ENCODE data around the gene MMS19.

The MMS19 gene

GRCh38 chr10:97522937-97523336 lies 24.7 kb upstream of the MMS19 start:
- no peak for DNase-seq

DNA sequence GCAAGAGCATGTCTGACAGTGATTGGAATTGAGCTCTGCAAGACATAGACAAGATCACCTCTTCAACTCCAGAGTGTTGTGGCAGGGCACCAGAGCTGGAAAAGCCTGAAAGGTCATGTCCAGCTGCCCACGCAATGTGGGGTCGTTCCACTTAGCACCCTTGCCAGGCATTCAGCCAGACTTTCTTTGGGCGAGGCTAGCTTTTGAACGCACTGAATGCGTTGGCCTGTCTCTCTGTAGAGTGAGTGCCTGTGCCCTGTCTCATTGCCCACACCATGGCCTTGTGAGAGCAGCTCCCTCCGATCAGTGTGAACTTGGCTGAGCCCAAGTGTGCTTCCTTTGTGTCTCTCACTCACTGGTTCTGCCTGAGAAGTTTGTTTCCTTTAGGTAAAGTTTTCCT lies 23.8 kb upstream of the MMS19 start:
- DNase-seq, result no peak

- no peak for DNase-seq
Measured at GRCh38 chr10:97520978-97521761, 22.9 kb upstream of the MMS19 start.

DNA sequence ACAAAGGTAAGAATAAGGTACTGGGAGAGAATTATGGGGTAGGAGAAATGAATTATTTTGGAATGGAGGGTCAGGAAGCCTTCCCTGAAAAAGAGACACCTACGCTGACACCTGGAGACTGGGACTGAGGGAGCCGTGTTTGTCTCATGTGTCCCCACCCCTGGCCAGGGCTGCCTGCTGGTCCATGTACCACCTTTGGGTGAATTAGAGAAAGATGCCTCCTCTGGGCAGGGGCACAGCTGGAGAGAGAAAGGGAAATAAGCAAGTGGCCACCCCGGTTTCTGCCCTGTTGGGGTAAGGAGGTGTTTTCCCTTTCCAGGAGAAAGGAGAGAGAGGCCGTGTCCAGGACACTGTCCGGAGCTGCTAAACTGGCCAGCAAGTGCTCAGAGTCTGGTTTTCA lies 22.3 kb upstream of the MMS19 start:
- DNase-seq, result no peak

DNA sequence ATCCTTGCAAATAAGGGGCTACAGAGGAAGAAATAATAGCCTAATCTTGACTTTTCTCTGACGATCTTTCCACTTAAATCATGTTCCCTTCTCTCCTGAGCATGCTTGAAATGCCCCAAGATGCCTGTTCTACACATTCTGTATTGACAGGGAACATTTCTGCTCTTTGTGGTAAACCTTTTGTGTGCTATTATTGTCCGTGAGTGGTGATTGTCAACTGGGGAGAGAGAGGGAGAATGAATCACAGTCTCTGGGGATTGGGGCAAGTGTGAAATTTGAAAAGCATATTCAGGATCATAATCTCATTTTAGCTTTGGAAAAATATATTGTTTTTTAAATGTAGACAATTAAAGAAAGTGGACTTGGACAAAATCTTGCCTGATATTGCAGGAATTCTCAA lies 21.1 kb upstream of the MMS19 start:
- no peak for DNase-seq

GRCh38 chr10:97518301-97519043 lies 20.2 kb upstream of the MMS19 start:
- DNase-seq, result no peak

DNA sequence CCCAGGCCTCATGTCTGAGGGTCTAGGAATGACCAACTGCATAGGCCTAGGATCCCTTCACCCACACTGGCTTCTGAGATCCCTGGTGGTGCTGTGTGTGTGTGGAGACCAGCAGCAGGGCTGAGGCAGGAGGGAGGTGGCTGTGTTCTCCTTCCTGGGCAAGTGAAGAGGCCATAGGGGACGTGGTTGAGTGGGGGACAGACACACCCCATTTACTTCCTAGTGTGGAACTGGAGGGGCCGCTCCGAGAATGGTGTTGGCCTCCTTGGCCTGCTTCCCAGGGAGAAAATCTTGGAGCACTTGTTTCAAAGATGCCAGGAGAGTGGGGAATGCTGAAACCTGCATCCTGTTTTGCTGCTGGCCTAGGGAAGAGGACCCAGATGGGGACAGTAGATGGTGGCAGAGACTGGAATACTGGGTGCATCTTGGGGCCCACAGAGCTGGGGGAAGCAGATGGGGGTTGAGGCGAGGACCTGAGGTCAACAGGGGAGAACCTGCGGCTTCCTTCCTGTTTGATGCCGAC lies 19.6 kb upstream of the MMS19 start:
- DNase-seq, result no peak

GRCh38 chr10:97517096-97517750 lies 19.0 kb upstream of the MMS19 start:
- DNase-seq, result no peak

DNA sequence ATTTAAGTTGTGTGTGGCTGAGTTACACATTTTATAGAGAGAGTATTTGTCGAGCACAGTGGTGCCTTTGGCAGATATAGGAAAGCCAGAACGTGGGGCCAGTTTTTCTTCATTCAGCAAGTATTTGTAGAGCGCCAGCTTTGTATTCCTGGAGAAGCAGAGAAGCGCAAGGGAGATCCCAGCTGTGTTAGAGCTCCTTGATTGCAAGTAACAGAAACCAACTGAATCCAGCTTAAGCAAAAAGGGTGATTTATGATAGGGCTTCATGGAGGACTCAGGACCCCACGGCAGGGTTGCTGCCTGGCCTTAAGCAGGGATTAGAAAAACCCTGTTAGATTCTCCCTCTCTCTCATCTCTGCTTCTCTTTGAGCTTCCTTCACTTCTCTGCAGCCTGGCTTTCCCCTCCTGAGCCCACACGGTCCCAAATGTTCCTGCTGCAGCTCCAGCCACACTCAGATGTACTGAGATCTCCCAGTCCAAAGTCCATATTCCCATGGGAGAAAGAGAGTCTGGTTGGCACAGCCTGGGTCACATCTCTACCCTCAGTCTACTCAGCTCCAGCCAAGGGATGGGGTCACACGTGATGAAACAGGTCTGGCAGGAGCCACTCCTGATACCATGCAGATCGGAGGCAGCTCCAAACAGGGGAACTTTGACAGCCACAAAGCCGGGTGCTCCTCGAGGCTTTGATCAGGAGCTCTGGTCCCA lies 17.2 kb upstream of the MMS19 start:
- no peak for DNase-seq

GRCh38 chr10:97514344-97514743 lies 16.1 kb upstream of the MMS19 start:
- no peak for DNase-seq

GRCh38 chr10:97512993-97513392 lies 14.8 kb upstream of the MMS19 start:
- no peak for DNase-seq

DNA sequence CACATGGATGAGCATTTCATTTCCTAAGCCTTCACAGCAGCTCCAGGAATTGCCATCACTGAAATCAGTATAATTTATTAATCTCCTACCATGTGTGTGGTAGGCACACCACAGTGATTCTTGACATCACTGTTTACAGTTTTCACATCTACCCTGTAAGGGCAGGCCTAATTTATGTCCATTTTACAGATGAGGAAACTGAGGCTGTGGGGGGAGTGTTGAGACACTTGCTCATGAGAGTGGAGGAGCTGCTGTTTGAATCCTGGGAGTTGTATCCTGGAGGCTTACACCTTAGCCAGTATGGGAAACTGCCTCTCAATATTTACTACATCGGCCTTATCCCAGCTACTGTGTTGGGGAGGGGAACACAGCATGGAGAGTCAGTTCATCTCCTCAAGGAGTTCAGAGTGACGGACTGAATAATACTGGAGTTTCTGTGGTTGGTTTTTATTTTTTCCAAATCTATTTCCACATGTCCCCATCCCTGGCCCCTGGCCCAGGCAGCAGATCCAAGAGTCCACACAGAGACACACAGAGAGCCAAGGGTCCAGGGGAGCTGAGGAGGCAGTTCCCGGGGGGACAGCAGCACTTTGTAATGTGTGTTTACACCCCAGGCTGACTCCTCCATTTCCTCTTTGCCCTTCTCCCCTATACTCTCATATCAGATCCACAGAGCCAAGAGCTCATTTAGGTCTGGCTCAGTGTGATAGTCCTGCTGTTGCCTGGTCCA lies 13.7 kb upstream of the MMS19 start:
- no peak for DNase-seq

GRCh38 chr10:97510686-97511085 lies 12.5 kb upstream of the MMS19 start:
- no peak for DNase-seq

DNA sequence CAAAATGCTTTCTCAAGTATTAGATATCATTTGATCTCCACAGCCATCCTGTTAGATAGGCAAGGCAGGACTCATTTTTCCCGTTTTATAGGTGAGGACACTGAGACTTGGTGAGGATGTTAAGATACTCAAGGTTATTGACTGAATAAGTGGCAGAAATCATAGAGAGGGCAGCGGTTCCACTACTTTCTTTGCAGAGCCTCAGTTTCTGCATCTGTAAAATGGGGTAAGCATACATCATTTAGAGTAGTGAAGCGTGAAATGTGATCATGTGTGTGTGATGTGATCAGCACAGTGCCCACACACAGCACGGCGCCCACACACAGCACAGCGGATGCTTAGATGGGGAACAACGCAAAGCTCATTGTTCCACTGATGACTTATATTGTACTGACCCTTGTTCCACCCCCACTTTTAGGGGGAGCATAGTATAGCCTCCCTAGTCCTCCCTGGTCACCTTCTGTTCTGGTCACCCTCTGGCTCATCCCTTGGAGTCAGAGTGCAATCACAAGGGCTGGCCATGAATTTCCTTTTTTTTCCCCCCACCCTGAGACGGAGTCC lies 11.0 kb upstream of the MMS19 start:
- no peak for DNase-seq

GRCh38 chr10:97508342-97508741 lies 10.1 kb upstream of the MMS19 start:
- DNase-seq, result no peak

DNA sequence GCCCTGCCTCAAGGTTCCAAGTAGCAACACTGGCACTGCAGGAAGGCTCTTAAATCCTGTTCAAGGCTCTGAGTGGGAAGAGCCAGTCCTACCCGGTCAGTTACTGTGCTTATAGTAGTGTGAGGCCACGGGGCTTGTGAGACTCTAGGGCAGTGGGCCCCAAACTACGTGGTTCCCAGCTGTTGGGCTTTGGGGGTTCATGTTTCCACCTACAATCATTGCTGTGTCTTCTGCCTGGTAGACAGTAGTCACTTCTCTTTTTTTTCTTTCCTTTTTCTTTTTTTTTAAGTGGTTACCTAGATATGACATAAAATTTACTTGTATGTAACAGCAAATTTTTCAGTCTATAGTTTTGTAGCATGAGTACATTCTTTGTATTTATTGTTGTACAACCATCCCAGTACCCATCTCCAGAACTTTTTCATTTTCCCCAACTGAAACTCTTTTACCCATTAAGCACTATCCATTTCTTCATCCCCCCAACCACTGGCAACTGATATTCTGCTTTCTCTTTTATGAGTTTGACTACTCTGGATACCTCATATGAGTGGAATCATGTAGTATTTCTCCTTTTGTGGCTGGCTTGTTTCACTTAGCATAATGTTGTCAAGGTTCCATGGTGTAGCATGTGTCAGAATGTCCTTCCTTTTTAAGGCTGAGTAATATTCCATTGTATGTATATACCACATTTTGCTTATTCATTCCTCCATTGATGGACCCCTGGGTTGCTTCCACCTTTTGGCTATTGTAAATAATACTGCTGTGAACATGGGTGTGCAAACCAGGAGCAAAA lies 8.2 kb upstream of the MMS19 start:
- no peak for DNase-seq

- no peak for DNase-seq
Measured at GRCh38 chr10:97505152-97505551, 6.9 kb upstream of the MMS19 start.

DNA sequence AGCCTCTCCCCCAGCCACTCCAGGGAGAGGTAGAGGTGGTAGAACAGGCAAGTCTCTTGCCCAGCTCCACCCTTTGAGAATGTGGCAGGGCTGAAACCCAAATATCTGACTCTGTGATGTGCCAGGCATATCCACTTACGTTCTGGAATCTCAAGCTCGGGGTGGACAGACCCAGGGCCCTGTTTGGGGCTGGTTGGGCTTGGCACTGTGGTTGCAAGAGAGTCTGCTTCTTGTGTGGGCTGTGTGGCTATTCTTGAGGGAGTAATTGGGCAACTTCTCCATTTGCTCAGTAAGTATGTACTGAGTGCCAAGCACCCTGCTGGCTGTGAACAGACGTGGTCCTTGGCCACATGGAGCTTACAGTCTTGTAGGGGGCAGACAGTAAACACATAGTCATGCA lies 5.2 kb upstream of the MMS19 start:
- DNase-seq, result no peak

GRCh38 chr10:97502916-97503315 lies 4.7 kb upstream of the MMS19 start:
- no peak for DNase-seq

DNA sequence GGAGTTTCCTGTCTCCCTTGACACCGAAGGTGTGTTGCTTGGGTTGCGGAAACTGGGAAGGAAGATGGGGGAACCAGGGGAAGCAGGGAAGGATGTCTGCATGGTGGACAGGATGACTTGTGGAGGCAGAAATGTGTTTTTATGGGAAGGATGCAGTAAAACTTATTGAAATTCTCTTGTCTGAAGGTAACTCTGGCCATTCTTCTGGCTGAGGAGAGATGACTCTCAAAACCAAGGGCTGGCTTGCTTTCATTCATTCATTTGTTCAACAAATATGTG lies 2.0 kb upstream of the MMS19 start:
- no peak for DNase-seq

DNA sequence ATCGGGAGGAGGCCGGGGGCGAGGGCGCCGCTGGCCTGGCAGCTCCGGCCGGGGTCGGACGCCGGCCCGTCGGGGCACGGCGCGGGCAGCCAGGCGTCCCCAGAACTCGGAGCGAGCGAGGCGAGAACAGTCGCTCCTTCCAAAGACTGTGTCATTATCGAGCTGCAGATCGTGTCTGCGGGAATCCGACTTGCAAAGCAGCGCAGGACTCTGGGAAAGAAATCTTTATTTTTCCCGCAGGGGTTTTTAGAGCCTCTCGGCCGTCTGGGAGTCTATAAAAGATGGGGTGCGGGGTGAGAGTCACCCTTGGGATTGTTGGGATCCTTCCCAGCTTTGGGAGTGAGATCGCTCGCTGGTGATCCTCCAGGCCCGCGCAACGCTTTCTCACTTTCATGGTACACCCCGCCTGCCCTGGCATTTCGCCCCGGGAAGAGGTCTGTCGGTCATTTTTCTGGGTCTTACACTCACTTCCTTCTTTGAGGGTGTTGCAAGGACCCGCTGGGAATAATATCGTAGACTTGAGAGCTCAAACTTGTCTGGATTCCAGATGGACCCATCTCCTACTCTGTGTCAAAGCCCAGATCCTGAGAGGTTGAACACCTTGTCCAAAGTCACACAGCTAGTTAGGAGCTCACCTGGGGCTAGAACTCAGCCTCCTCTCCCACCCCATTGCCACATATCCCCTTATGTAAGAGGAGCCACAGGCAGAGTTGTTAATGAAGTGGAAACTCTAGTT lies 1.5 kb upstream of the MMS19 start:
- no peak for DNase-seq
